Measurements from ENCODE around the gene UCN.

Gene UCN

GRCh38 chr2:27261241-27261925, 46.9 kb downstream of the UCN start:
- no peak for DNase-seq (ENCODE audit: low read depth in 2 of 2)

GRCh38 chr2:27258051-27258450, 50.2 kb downstream of the UCN start:
- no peak for DNase-seq (ENCODE audit: low read depth in 2 of 2)

Data from fibroblast of skin of left quadriceps (primary cell).